ENCODE measurements around the gene PIK3R6.

Gene PIK3R6, protein sequence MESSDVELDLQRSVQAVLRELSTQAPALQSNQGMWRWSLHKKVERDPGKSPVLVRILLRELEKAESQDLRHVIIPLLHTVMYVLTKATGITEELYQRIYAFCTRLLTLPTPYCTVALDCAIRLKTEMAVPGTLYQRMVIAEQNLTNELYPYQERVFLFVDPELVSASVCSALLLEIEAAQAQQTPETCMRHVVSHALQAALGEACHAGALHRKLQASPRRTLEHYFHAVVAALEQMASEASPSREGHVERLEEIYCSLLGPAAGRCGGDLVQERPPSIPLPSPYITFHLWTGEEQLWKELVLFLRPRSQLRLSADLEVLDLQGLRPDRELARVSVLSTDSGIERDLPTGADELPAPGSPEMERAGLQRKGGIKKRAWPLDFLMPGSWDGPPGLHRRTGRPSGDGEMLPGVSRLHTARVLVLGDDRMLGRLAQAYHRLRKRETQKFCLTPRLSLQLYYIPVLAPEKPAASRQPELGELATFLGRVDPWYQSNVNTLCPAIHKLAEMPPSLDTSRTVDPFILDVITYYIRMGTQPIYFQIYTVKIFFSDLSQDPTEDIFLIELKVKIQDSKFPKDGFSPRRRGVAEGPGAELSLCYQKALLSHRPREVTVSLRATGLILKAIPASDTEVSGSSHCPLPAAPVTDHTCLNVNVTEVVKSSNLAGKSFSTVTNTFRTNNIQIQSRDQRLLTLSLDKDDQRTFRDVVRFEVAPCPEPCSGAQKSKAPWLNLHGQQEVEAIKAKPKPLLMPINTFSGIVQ

DNA sequence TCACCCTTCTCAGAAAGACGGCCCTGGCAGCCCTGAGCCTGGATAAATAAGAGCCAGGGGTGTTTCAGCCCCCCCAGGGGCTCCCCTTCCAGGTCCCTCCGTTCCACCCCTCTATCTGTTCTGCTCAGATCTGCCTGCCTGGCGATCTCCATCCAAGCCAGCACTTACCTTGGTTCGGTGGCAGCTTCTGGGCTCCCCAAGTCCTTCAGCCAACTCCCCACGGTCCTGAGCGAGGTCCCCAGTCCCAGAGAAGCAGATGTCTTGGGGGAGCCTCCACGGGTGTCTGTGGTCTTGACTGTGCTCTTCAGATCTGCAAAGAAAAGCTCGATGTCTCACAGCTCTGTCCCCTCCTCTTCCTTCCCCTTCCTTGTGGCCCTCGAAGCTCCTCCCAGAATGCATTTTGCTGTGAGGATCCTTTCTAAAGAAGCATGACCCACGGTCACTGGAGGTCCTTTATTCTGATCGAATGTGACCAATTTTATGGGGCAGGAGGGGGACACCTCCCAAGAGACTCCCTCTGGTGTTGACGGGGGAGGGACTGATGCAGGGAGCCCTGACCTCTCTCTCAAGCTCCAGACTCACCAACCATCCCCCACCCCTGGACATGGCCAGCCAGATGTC, at the start of gene PIK3R6:
PIK3R6 (minus strand) TSS at position 314 of the 621 bp plus-strand sequence. CDS start 17,880 bp downstream, outside the sequence.
- peak within 1 kb of the TSS; percentile 89 for H3K4me3 ChIP-seq (ENCODE audit: low read depth, low read length)
- TF ChIP-seq, protein P1, sequence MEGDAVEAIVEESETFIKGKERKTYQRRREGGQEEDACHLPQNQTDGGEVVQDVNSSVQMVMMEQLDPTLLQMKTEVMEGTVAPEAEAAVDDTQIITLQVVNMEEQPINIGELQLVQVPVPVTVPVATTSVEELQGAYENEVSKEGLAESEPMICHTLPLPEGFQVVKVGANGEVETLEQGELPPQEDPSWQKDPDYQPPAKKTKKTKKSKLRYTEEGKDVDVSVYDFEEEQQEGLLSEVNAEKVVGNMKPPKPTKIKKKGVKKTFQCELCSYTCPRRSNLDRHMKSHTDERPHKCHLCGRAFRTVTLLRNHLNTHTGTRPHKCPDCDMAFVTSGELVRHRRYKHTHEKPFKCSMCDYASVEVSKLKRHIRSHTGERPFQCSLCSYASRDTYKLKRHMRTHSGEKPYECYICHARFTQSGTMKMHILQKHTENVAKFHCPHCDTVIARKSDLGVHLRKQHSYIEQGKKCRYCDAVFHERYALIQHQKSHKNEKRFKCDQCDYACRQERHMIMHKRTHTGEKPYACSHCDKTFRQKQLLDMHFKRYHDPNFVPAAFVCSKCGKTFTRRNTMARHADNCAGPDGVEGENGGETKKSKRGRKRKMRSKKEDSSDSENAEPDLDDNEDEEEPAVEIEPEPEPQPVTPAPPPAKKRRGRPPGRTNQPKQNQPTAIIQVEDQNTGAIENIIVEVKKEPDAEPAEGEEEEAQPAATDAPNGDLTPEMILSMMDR (IDR thresholded peaks at IDR 0.05; ENCODE audit: borderline replicate concordance, insufficient read depth, low read depth, low read length), result no peak

DNA sequence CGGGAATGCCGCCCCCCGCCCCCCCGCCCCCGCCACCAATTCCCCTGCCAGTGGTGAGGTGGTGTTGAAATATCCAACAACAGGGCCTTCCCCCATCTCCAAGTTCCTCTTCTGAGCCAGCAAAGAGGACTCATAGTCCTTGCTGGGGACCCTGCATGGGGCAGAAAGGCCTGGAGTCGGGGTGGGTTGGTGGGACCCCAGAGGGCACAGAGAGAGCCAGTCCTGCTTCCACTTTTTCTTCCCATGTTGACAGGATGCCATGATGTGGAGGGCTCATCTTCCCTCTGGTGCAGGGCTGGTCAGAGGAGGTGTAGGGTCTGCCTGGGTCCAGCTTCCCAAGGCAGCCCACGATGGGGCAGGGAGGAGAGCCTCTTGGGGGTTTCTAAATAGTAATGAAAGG, 49.0 kb upstream of the PIK3R6 start:
- H3K4me3 ChIP-seq (ENCODE audit: low read depth, low read length), result no peak overlapping the region
- TF ChIP-seq, protein P1 (IDR thresholded peaks at IDR 0.05; ENCODE audit: borderline replicate concordance, insufficient read depth, low read depth, low read length), result no peak

DNA sequence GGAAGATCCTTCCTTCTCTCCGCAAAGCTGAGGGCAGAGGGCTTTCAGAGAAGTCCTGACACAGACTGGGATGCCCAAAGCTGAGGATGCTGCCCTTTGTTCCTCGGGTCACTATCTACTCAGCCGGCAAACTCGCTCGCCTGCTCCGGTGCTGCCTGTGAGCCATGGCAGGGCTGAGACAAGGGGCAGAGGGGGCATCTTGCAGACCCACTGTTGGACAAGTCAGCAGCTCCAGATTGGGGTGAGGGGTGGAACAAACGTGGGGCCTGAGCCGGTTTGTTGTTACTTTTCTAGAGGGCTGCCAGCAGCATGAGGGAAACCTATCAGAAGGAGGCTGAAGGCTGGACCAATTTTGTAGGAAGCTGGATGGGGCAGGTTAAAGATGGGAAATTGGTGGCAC, 47.1 kb upstream of the PIK3R6 start:
- TF ChIP-seq, protein P1 (IDR thresholded peaks at IDR 0.05; ENCODE audit: borderline replicate concordance, insufficient read depth, low read depth, low read length), result no peak
- no peak overlapping the region for H3K4me3 ChIP-seq (ENCODE audit: low read depth, low read length)

DNA sequence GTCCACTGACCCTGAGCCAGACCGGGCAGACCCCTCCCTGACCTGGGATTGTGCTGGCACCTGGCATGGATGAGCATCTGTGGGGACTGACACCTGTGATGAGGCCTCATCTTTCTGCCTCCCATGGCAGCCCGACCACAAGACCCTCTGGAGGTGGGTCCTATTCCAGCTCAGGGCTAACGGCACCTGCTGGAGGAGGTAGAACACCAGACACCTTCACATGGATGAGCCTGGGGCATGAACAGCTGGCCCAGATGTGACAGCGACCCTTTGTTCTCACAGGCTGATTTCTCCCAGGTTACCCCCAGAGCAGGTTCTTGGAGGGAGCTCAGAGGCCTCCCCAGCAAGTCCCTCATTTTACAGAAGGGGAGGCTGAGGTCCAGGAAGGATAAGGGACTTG, 46.4 kb upstream of the PIK3R6 start:
- TF ChIP-seq, protein P1 (IDR thresholded peaks at IDR 0.05; ENCODE audit: borderline replicate concordance, insufficient read depth, low read depth, low read length), result no peak
- H3K4me3 ChIP-seq (ENCODE audit: low read depth, low read length), result no peak overlapping the region

DNA sequence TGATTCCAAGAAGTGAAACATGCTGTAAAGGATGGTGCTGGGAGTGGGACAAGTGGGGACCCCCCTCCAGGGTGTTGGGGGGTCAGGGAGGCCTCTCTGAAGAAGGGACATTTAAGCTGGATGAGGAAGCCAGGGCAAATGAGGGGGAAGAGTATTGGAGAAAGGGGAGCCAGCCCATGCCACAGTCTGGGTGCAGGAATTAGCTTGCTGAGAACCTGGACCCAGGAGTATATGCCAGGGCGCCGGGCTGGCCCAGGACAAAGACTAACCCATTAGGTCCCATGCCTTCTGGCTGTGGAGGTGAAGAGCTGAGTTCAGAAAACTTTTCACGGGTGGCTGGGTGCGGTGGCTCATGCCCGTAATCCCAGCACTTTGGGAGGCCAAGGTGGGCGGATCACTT, 45.6 kb upstream of the PIK3R6 start:
- no peak overlapping the region for H3K4me3 ChIP-seq (ENCODE audit: low read depth, low read length)
- TF ChIP-seq, protein P1 (IDR thresholded peaks at IDR 0.05; ENCODE audit: borderline replicate concordance, insufficient read depth, low read depth, low read length), result no peak

DNA sequence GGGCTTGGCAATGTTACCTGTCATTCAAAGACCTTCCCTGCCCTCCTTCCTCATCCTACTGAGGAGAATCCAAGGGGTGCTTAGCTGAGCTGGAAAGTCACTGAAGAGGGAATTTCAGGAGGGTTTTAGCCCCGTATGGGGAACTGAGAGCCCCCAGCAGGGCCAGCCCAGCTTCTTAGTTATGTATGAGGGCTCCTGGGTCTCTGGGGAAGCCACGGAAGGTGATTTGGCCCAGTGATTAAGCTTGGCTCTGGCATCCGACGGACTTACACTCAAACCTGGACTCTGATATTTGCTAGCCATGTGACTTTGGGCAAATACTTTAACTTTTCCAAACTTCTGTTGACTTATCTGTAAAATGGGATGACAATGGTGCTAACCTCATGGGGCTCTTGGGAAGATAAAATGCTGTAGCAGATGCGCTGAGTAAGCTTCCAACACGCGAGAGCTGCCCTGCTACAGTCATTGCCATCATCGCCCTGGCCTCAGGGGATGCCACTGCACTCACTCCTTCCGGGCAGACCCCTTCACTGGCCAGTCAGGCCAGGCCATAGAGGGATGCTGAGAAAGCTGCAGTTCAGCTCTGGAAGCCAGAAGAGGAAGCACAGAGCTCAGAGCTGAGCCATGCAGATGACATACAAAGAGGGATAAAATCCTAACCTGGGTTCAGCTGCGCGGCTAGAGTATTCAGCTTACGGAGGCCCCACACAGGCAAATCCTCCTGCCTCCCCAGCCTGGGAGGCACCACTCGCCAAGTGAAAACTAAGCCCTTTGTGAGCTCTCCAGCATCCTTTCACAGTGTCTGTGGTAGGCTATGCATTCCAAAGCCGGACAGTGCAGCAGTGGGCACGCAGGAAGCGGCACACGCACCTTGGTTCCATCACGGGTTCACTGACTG, 44.9 kb upstream of the PIK3R6 start:
- TF ChIP-seq, protein P1 (IDR thresholded peaks at IDR 0.05; ENCODE audit: borderline replicate concordance, insufficient read depth, low read depth, low read length), result no peak
- no peak overlapping the region for H3K4me3 ChIP-seq (ENCODE audit: low read depth, low read length)
